Loucy (cell line): ENCODE measurements around the gene CASR.

Experiments
- H2AFZ ChIP-seq: fragments of 200-600 bp; sonication (generic); 2 replicates; pipeline ENCODE4 v1.6.0; 2016; ENCODE audit warnings: antibody characterized with exemption, mild to moderate bottlenecking, low read length, moderate library complexity
- H3F3A ChIP-seq: fragments of 200-600 bp; 2 replicates; pipeline ENCODE4 v1.6.0; 2016; ENCODE audit warnings: antibody characterized with exemption, low read depth, mild to moderate bottlenecking
- H3K27me3 ChIP-seq: fragments of 200-600 bp; sonication (generic); 2 replicates; pipeline ENCODE4 v1.6.1; 2014; ENCODE audit warnings: low read length, mild to moderate bottlenecking; ENCODE audit not compliant: insufficient read depth, poor library complexity, severe bottlenecking
- H3K36me3 ChIP-seq: fragments of 200-600 bp; sonication (generic); 2 replicates; pipeline ENCODE4 v1.6.1; 2016; ENCODE audit warnings: low read length; ENCODE audit not compliant: insufficient read depth
- H3K4me1 ChIP-seq: fragments of 200-600 bp; sonication (generic); 2 replicates; pipeline ENCODE4 v1.5.1; 2014; ENCODE audit warnings: low read length, mild to moderate bottlenecking; ENCODE audit not compliant: insufficient read depth, poor library complexity, severe bottlenecking
- H3K4me2 ChIP-seq: fragments of 200-600 bp; sonication (generic); 2 replicates; pipeline ENCODE4 v1.6.0; 2014; ENCODE audit warnings: antibody characterized with exemption, low read length, low read depth, mild to moderate bottlenecking; ENCODE audit not compliant: poor library complexity, severe bottlenecking
- H3K4me3 ChIP-seq: fragments of 200-600 bp; sonication (generic); 2 replicates; pipeline ENCODE4 v1.5.1; 2014; ENCODE audit warnings: low read length, mild to moderate bottlenecking, mixed read lengths; ENCODE audit not compliant: poor library complexity, severe bottlenecking
- H3K79me2 ChIP-seq: fragments of 200-600 bp; sonication (generic); 2 replicates; pipeline ENCODE4 v1.6.1; 2014; ENCODE audit warnings: low read length; ENCODE audit not compliant: insufficient read depth
- H3K9ac ChIP-seq: fragments of 200-600 bp; sonication (generic); 2 replicates; pipeline ENCODE4 v1.6.0; 2014; ENCODE audit warnings: mild to moderate bottlenecking, low read depth, low read length, moderate library complexity; ENCODE audit not compliant: poor library complexity, severe bottlenecking
- H3K9me2 ChIP-seq: fragments of 200-600 bp; sonication (generic); replicated peaks from 2 replicates; pipeline ENCODE4 v1.6.1; 2016; ENCODE audit warnings: low read depth, low read length, mixed read lengths
- H3K9me3 ChIP-seq: fragments of 200-600 bp; sonication (generic); 2 replicates; pipeline ENCODE4 v1.6.1; 2014; ENCODE audit warnings: mild to moderate bottlenecking, antibody characterized with exemption, low read length, low read depth; ENCODE audit not compliant: insufficient read depth
- H4K20me1 ChIP-seq: fragments of 200-600 bp; sonication (generic); 2 replicates; pipeline ENCODE4 v1.6.0; 2014; ENCODE audit warnings: antibody characterized with exemption, low read length, mild to moderate bottlenecking; ENCODE audit not compliant: insufficient read depth, poor library complexity, severe bottlenecking
- EZH2phosphoT487 ChIP-seq: fragments of 200-600 bp; IDR thresholded peaks from 2 replicates; pipeline ENCODE4 v1.6.1; 2018; ENCODE audit warnings: antibody characterized with exemption, mild to moderate bottlenecking, moderate library complexity, borderline replicate concordance
- TF ChIP-seq, protein P1 (sequence below): fragments of 200-600 bp; sonication (generic); conservative IDR thresholded peaks from 2 replicates; pipeline ENCODE4 v1.5.1; 2014; ENCODE audit warnings: mild to moderate bottlenecking, antibody characterized with exemption, low read length

Gene CASR

DNA sequence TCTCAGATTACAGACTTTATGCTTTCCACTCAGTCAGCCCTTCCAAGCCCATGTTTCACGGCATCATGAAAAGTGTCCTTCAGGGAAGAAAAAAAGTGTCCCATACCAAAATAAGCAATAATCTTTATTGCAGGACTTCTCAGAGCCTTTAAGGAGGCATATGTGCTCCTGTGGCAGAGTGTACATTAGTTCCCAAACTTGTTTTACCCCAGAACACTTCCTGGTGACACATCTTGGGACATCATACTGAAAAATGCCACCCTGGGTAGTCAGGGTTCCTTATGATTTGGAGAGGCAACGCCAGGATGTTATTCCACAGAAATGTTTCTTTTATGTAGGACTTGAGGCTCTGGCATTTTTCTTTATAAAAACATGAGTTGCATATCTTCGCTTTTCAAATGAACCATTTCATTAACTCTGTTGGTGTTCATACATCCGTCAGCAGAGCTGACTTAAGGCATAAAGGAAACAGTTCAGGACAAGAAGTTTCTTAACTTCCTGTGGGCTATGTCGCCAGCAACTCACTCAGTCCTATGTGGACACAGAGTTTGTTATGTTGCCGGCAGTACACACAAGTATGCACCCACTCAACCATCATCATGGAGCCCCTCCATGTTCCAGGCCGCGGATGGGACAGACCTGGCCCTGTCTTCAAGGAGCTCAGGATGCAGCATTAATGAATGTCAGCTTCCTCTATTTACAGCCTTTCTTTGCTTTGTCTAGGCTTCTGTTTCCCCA, 63.8 kb downstream of the CASR start:
- Histone ChIP-seq H3K9ac (no peak overlapping the region), H3K4me3 (no peak overlapping the region), H3K4me2 (no peak overlapping the region), H4K20me1 (no peaks in the 10 kb centered on the region), H2AFZ (no peak overlapping the region), H3K4me1 (no peaks in the 10 kb centered on the region), H3F3A (no peaks in the 10 kb centered on the region), H3K79me2 (no peaks in the 10 kb centered on the region), H3K9me3 (no peaks in the 10 kb centered on the region), H3K36me3 (no peaks in the 10 kb centered on the region), H3K9me2 (no peaks in the 10 kb centered on the region), H3K27me3 (peaks cover 15% of the 10 kb centered on the region)
- TF ChIP-seq, protein P1, sequence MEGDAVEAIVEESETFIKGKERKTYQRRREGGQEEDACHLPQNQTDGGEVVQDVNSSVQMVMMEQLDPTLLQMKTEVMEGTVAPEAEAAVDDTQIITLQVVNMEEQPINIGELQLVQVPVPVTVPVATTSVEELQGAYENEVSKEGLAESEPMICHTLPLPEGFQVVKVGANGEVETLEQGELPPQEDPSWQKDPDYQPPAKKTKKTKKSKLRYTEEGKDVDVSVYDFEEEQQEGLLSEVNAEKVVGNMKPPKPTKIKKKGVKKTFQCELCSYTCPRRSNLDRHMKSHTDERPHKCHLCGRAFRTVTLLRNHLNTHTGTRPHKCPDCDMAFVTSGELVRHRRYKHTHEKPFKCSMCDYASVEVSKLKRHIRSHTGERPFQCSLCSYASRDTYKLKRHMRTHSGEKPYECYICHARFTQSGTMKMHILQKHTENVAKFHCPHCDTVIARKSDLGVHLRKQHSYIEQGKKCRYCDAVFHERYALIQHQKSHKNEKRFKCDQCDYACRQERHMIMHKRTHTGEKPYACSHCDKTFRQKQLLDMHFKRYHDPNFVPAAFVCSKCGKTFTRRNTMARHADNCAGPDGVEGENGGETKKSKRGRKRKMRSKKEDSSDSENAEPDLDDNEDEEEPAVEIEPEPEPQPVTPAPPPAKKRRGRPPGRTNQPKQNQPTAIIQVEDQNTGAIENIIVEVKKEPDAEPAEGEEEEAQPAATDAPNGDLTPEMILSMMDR: no peak
- TF ChIP-seq EZH2phosphoT487: no peak

DNA sequence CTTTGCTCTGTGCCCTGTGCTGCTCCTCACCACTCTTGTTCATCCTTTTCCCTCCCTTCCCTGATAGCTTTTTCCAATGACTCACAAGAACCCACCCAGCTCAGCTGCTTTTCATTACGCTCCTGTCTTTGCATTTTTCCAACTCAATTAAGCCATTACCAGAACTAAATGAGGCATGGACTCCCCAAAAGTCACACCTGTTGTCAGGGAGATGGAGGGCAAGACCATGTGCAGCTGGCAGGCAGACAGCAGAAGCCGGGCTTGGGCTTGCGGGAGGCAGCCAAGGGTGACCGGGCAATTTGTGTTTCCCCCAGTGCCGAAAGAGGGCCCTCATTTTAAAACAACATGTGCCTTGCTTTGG, 64.3 kb downstream of the CASR start:
- peaks cover 4% of the 10 kb centered on the region for H3K4me1 ChIP-seq
- no peak overlapping the region for H2AFZ ChIP-seq
- H3K9me2 ChIP-seq: no peaks in the 10 kb centered on the region
- H3K9me3 ChIP-seq: no peaks in the 10 kb centered on the region
- peaks cover 15% of the 10 kb centered on the region for H3K27me3 ChIP-seq
- H3K79me2 ChIP-seq: no peaks in the 10 kb centered on the region
- no peaks in the 10 kb centered on the region for H3K36me3 ChIP-seq
- H3K4me2 ChIP-seq: no peak overlapping the region
- H3F3A ChIP-seq: no peaks in the 10 kb centered on the region
- H3K9ac ChIP-seq: no peak overlapping the region
- TF ChIP-seq EZH2phosphoT487: no peak
- TF ChIP-seq, protein P1: no peak
- H3K4me3 ChIP-seq: no peak overlapping the region
- H4K20me1 ChIP-seq: no peaks in the 10 kb centered on the region

DNA sequence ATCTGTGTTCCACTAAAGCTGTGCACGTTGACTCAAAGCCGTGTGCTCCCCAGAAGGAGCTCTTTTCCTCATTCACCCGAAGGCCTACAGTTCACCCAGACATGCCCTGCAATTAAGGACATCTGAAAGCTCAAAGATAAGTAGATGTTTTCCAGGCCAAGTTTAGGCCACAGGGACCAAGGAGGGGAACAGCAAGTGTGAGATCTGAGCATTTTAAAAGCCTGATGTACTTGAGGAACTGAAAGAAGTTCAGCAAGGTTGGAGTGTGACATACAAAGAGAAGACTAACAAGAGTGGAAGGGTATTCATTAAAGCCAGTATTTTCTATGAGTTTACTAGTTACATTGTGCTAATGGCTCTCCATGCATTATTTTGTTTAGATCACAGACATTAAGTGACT, 68.0 kb downstream of the CASR start:
- Histone ChIP-seq H4K20me1 (no peaks in the 10 kb centered on the region), H3K9me2 (no peaks in the 10 kb centered on the region), H3K4me2 (no peak overlapping the region), H2AFZ (no peak overlapping the region), H3K79me2 (no peaks in the 10 kb centered on the region), H3K9ac (no peak overlapping the region), H3K9me3 (no peaks in the 10 kb centered on the region), H3K27me3 (peaks cover 15% of the 10 kb centered on the region), H3F3A (no peaks in the 10 kb centered on the region), H3K4me1 (peaks cover 10% of the 10 kb centered on the region), H3K4me3 (no peak overlapping the region), H3K36me3 (no peaks in the 10 kb centered on the region)
- no peak for TF ChIP-seq EZH2phosphoT487
- TF ChIP-seq, protein P1: no peak
